CD14-positive monocyte (primary cell): ENCODE measurements around the gene KRT86. TPM values are rescaled to one million over a fixed set of nuclear protein-coding genes. Genes with fewer than 3 reads are reported as not detected.

ENCODE experiments used
- DNase-seq, 3 donors: peaks; one replicate each; pipeline ENCODE4 v3.0.0-alpha.2; 2011 to 2022
- H2AFZ ChIP-seq: 2 replicates; pipeline ENCODE4 v1.6.0; 2012; ENCODE audit warnings: mild to moderate bottlenecking, low read depth, low read length, inconsistent platforms; ENCODE audit not compliant: insufficient read depth, poor library complexity, severe bottlenecking
- H3K27ac ChIP-seq, 2 donors: 1 replicate in 1 of 2; 2 replicates in 1 of 2; pipeline ENCODE4 v1.5.1; 2012 to 2013; ENCODE audit warnings: low read length in 2 of 2, control low read depth in 1 of 2, inconsistent platforms in 1 of 2, low read depth in 1 of 2, mild to moderate bottlenecking in 1 of 2
- H3K27me3 ChIP-seq, 2 donors: one replicate each; pipeline versions ENCODE4 v1.6.0 to v1.6.1; 2011 to 2013; ENCODE audit warnings: low read length in 2 of 2; ENCODE audit not compliant: control insufficient read depth in 2 of 2, insufficient read depth in 2 of 2
- H3K36me3 ChIP-seq, 2 donors: replicated peaks in 1 of 2; 1 replicate in 1 of 2; 2 replicates in 1 of 2; pipeline versions ENCODE4 v1.5.1 to v1.6.1; 2012 to 2013; ENCODE audit warnings: low read length in 2 of 2, control low read depth in 1 of 2, inconsistent platforms in 1 of 2, mild to moderate bottlenecking in 1 of 2; ENCODE audit not compliant: insufficient read depth in 2 of 2, control insufficient read depth in 1 of 2
- H3K4me1 ChIP-seq, 2 donors: 1 replicate in 1 of 2; 2 replicates in 1 of 2; pipeline versions ENCODE4 v1.5.1 to v1.6.1; 2012 to 2013; ENCODE audit warnings: low read length in 2 of 2, control low read depth in 1 of 2, inconsistent platforms in 1 of 2, mild to moderate bottlenecking in 1 of 2, moderate library complexity in 1 of 2; ENCODE audit not compliant: insufficient read depth in 2 of 2, control insufficient read depth in 1 of 2
- H3K4me2 ChIP-seq: replicated peaks from 2 replicates; pipeline ENCODE3; 2012; ENCODE audit warnings: low read length, moderate library complexity, mild to moderate bottlenecking; ENCODE audit not compliant: poor library complexity, severe bottlenecking; ENCODE audit errors: extremely low read depth
- H3K4me3 ChIP-seq, 3 experiments: fragments of 200-600 bp in 1 of 3; sonication (generic) in 1 of 3; replicated peaks in 1 of 3; 1 replicate in 2 of 3; 2 replicates in 1 of 3; pipeline ENCODE4 v1.5.1; 2011 to 2013; ENCODE audit warnings: low read length in 3 of 3, mild to moderate bottlenecking in 3 of 3, control low read depth in 2 of 3, low read depth in 2 of 3, inconsistent platforms in 1 of 3, moderate library complexity in 1 of 3
- H3K79me2 ChIP-seq: 2 replicates; pipeline ENCODE4 v1.6.0; 2012; ENCODE audit warnings: mild to moderate bottlenecking, control low read depth, inconsistent platforms, low read length, moderate library complexity; ENCODE audit not compliant: insufficient read depth
- H3K9ac ChIP-seq: 2 replicates; pipeline ENCODE4 v1.6.0; 2017; ENCODE audit warnings: low read length, mild to moderate bottlenecking; ENCODE audit not compliant: insufficient read depth, poor library complexity, severe bottlenecking
- H3K9me3 ChIP-seq, 2 donors: replicated peaks in 1 of 2; 1 replicate in 1 of 2; 2 replicates in 1 of 2; pipeline versions ENCODE4 v1.5.1 to v1.6.1; 2012 to 2013; ENCODE audit warnings: low read length in 2 of 2, control low read depth in 1 of 2; ENCODE audit not compliant: control insufficient read depth in 1 of 2, insufficient read depth in 1 of 2
- H4K20me1 ChIP-seq: 2 replicates; pipeline ENCODE4 v1.6.0; 2012; ENCODE audit warnings: mild to moderate bottlenecking, low read length, control low read depth, moderate library complexity; ENCODE audit not compliant: insufficient read depth
- H3K27ac Mint-ChIP-seq, 7 donors: one replicate each; pipeline ENCODE4 v1.8.0; 2020; ENCODE audit warnings: mild to moderate bottlenecking in 7 of 7, mixed read lengths in 7 of 7, moderate library complexity in 6 of 7, inconsistent platforms in 2 of 7
- H3K27me3 Mint-ChIP-seq, 3 donors: one replicate each; pipeline ENCODE4 v1.8.0; 2021 to 2022; ENCODE audit warnings: low read depth in 3 of 3, mild to moderate bottlenecking in 3 of 3, mixed read lengths in 3 of 3, moderate library complexity in 3 of 3, inconsistent platforms in 1 of 3
- H3K36me3 Mint-ChIP-seq, 2 donors: one replicate each; pipeline ENCODE4 v1.8.0; 2020; ENCODE audit warnings: mixed read lengths in 2 of 2, inconsistent platforms in 1 of 2, mild to moderate bottlenecking in 1 of 2
- H3K4me1 Mint-ChIP-seq: one replicate; pipeline ENCODE4 v1.8.0; 2020; ENCODE audit warnings: mild to moderate bottlenecking, mixed read lengths
- H3K4me3 Mint-ChIP-seq, 2 donors: one replicate each; pipeline ENCODE4 v1.8.0; 2020; ENCODE audit warnings: mild to moderate bottlenecking in 2 of 2, mixed read lengths in 2 of 2, moderate library complexity in 1 of 2
- H3K9me3 Mint-ChIP-seq, 7 donors: one replicate each; pipeline ENCODE4 v1.8.0; 2020 to 2022; ENCODE audit warnings: mixed read lengths in 7 of 7, mild to moderate bottlenecking in 6 of 7, moderate library complexity in 6 of 7, inconsistent platforms in 2 of 7
- CTCF ChIP-seq: fragments of 200-600 bp; IDR thresholded peaks from one replicate; pipeline ENCODE4 v1.8.0; 2022; ENCODE audit warnings: antibody characterized with exemption, mild to moderate bottlenecking
- WGBS: methylation state at CpG from one replicate; pipeline ENCODE4 v1.1.5; 2013; ENCODE audit warnings: missing lambda C conversion rate; ENCODE audit not compliant: insufficient coverage; 5-methylcytosine and 5-hydroxymethylcytosine counted together
- intact Hi-C, 2 donors: fragments of 100-400 bp; cut with micrococcal nuclease; formaldehyde crosslinking; loops; one replicate each; pipeline versions ENCODE4 v1.15.0 to v1.15.1; 2023
- polyA plus RNA-seq, 3 donors: library from polyadenylated mRNA; depleted of rRNA in 1 of 3; unstranded in 2 of 3; stranded (reverse) in 1 of 3; fragments of 300-500 nt in 2 of 3; fragments of >200 nt in 1 of 3; fragmentation: Illumina TruSeq in 2 of 3; gene quantifications; 1 replicate in 2 of 3; 2 replicates in 1 of 3; pipeline ENCODE4 v1.2.3, GENCODE V29; 2012 to 2021

The KRT86 gene
- polyA plus RNA-seq, 3 donors = not detected

- H3K27ac Mint-ChIP-seq = no peak overlapping the region
- peaks cover 0 to 22% (median 2%) of the 10 kb centered on the region in 3 donors for H3K27me3 Mint-ChIP-seq
- intact Hi-C loops = no loop called here
- Histone ChIP-seq H3K9ac (no peak overlapping the region), H3K27me3 (no peaks in the 10 kb centered on the region), H2AFZ (no peak overlapping the region), H4K20me1 (no peaks in the 10 kb centered on the region), H3K79me2 (no peaks in the 10 kb centered on the region), H3K36me3 (no peaks in the 10 kb centered on the region), H3K9me3 (no peaks in the 10 kb centered on the region), H3K4me3 (no peak overlapping the region), H3K27ac (no peak overlapping the region), H3K4me1 (no peaks in the 10 kb centered on the region), H3K4me2 (no peak overlapping the region)
- no peak for DNase-seq
- H3K4me3 Mint-ChIP-seq = no peak overlapping the region
- H3K36me3 Mint-ChIP-seq = no peaks in the 10 kb centered on the region
- WGBS = 80% methylated on average over 1 of the region's 3 CpGs
- no peak for TF ChIP-seq CTCF
- H3K9me3 Mint-ChIP-seq = no peaks in the 10 kb centered on the region
- H3K4me1 Mint-ChIP-seq = no peaks in the 10 kb centered on the region
Measured at GRCh38 chr12:52353766-52354165, 79.3 kb downstream of the KRT86 start.

- no peaks in the 10 kb centered on the region for H3K4me1 ChIP-seq
- H4K20me1 ChIP-seq = no peaks in the 10 kb centered on the region
- no peak overlapping the region for H3K4me2 ChIP-seq
- no peaks in the 10 kb centered on the region for H3K9me3 Mint-ChIP-seq
- H3K36me3 ChIP-seq = no peaks in the 10 kb centered on the region
- no peak overlapping the region for H2AFZ ChIP-seq
- TF ChIP-seq CTCF = no peak
- 86% methylated on average over 1 of the region's 5 CpGs for WGBS
- H3K27me3 ChIP-seq = no peaks in the 10 kb centered on the region
- H3K27ac ChIP-seq = no peak overlapping the region
- no peak overlapping the region for H3K27ac Mint-ChIP-seq
- H3K4me3 Mint-ChIP-seq = no peak overlapping the region
- H3K36me3 Mint-ChIP-seq = no peaks in the 10 kb centered on the region
- peaks cover 0 to 22% (median 2%) of the 10 kb centered on the region in 3 donors for H3K27me3 Mint-ChIP-seq
- no peak for DNase-seq
- no peaks in the 10 kb centered on the region for H3K9me3 ChIP-seq
- no peaks in the 10 kb centered on the region for H3K79me2 ChIP-seq
- H3K4me3 ChIP-seq = no peak overlapping the region
- no peaks in the 10 kb centered on the region for H3K4me1 Mint-ChIP-seq
- intact Hi-C loops = no loop called here
- no peak overlapping the region for H3K9ac ChIP-seq
Measured at GRCh38 chr12:52354200-52354599, 79.8 kb downstream of the KRT86 start.
